DMS114 treated with DMSO at 0.1 percent for 48 hours (cell line): ENCODE data around the gene RAB1A.

ENCODE experiments used
- DNase-seq: peaks from one replicate; lab custom pipeline; 2025; ENCODE audit not compliant: unreplicated experiment; lab: John Stamatoyannopoulos, UW

Gene RAB1A

GRCh38 chr2:65039640-65040039 lies 90.3 kb downstream of the RAB1A start:
- DNase-seq: no peak

GRCh38 chr2:65037178-65037577 lies 92.7 kb downstream of the RAB1A start:
- no peak for DNase-seq
